SK-N-SH (cell line): Measurements from ENCODE around the gene GNA15. TPM values are rescaled to one million over a fixed set of nuclear protein-coding genes. Genes with fewer than 3 reads are reported as not detected.

Source experiments
- CTCF ChIA-PET: fragments of 300-600, 350-600 bp; formaldehyde crosslinking; extraction: SDS; loops from one replicate; lab custom pipeline; 2021; lab: Yijun Ruan, JAX
- POLR2A ChIA-PET: fragments of 350-600 bp; sonication (Branson Sonifier 250); formaldehyde crosslinking; extraction: SDS; loops from one replicate; lab custom pipeline; 2020; ENCODE audit warnings: antibody characterized with exemption, inconsistent platforms; lab: Yijun Ruan, JAX
- DNase-seq: peaks from one replicate; pipeline ENCODE4 v3.0.0; 2012
- H2AFZ ChIP-seq: fragments of 200-600 bp; sonication (generic); 2 replicates; pipeline ENCODE4 v1.8.1; 2016; ENCODE audit warnings: antibody characterized with exemption, mild to moderate bottlenecking, low read depth
- H3F3A ChIP-seq: fragments of 200-600 bp; sonication (generic); replicated peaks from 2 replicates; pipeline ENCODE3; 2016; ENCODE audit warnings: antibody characterized with exemption, mild to moderate bottlenecking; ENCODE audit not compliant: insufficient read depth
- H3K27ac ChIP-seq, 2 experiments: fragments of 200-500 bp in 1 of 2; fragments of 200-600 bp in 1 of 2; sonication (Bioruptor generic) in 1 of 2; sonication (generic), shearing (Covaris generic) in 1 of 2; 2 replicates each; pipeline versions ENCODE4 v1.5.1 to v1.6.1; 2014 to 2016; ENCODE audit warnings: low read depth in 2 of 2, inconsistent platforms in 1 of 2, low read length in 1 of 2, mild to moderate bottlenecking in 1 of 2, mixed read lengths in 1 of 2
- H3K27me3 ChIP-seq: fragments of 200-600 bp; sonication (generic), shearing (Covaris generic); 2 replicates; pipeline ENCODE4 v1.6.1; 2016; ENCODE audit warnings: mixed run types; ENCODE audit not compliant: insufficient read depth
- H3K36me3 ChIP-seq, 2 experiments: fragments of 200-500 bp in 1 of 2; fragments of 200-600 bp in 1 of 2; sonication (Bioruptor generic) in 1 of 2; sonication (generic) in 1 of 2; replicated peaks in 1 of 2; 2 replicates each; pipeline versions ENCODE3 to v1.5.1; 2014 to 2016; ENCODE audit warnings: low read length in 1 of 2, mild to moderate bottlenecking in 1 of 2; ENCODE audit not compliant: insufficient read depth in 2 of 2, control insufficient read depth in 1 of 2
- H3K4me1 ChIP-seq, 2 experiments: fragments of 200-500 bp in 1 of 2; fragments of 200-600 bp in 1 of 2; sonication (Bioruptor generic) in 1 of 2; sonication (generic), shearing (Covaris generic) in 1 of 2; 2 replicates each; pipeline versions ENCODE4 v1.5.1 to v1.6.1; 2014 to 2016; ENCODE audit warnings: low read depth in 1 of 2, low read length in 1 of 2, mixed run types in 1 of 2; ENCODE audit not compliant: insufficient read depth in 2 of 2, control insufficient read depth in 1 of 2
- H3K4me2 ChIP-seq: fragments of 200-600 bp; sonication (generic), shearing (Covaris generic); 2 replicates; pipeline ENCODE4 v1.6.1; 2017; ENCODE audit warnings: mixed run types
- H3K4me3 ChIP-seq, 2 experiments: fragments of 200-500 bp in 1 of 2; fragments of 200-600 bp in 1 of 2; sonication (Bioruptor generic) in 1 of 2; sonication (generic), shearing (Covaris generic) in 1 of 2; 2 replicates each; pipeline versions ENCODE4 v1.5.1 to v1.8.1; 2014 to 2016; ENCODE audit warnings: low read depth in 2 of 2, inconsistent platforms in 1 of 2, low read length in 1 of 2, mild to moderate bottlenecking in 1 of 2, mixed read lengths in 1 of 2, moderate library complexity in 1 of 2
- H3K79me2 ChIP-seq: fragments of 200-600 bp; sonication (generic); 2 replicates; pipeline ENCODE4 v1.8.1; 2017; ENCODE audit warnings: mild to moderate bottlenecking; ENCODE audit not compliant: insufficient read depth
- H3K9ac ChIP-seq: fragments of 200-600 bp; sonication (generic); 2 replicates; pipeline ENCODE4 v1.6.1; 2017; ENCODE audit warnings: mixed run types
- H3K9me2 ChIP-seq: fragments of 200-600 bp; sonication (generic); 2 replicates; pipeline ENCODE4 v1.6.1; 2017; ENCODE audit warnings: mixed run types
- H3K9me3 ChIP-seq: fragments of 200-600 bp; sonication (generic); 2 replicates; pipeline ENCODE4 v1.6.1; 2017; ENCODE audit warnings: mixed run types, mild to moderate bottlenecking, moderate library complexity
- H4K20me1 ChIP-seq: fragments of 200-600 bp; sonication (generic); 2 replicates; pipeline ENCODE4 v1.6.1; 2017; ENCODE audit warnings: mild to moderate bottlenecking, mixed run types; ENCODE audit not compliant: insufficient read depth
- CHD2 ChIP-seq: fragments of 150-350 bp; IDR thresholded peaks from 2 replicates; pipeline ENCODE4 v1.6.1; 2018; ENCODE audit warnings: low read length; ENCODE audit not compliant: partially characterized antibody
- FOXJ3 ChIP-seq: sonication (generic); formaldehyde crosslinking; IDR thresholded peaks from 2 replicates; pipeline ENCODE4 v1.5.1; 2020; ENCODE audit warnings: mild to moderate bottlenecking, missing genetic modification reagents
- FOXM1 ChIP-seq: IDR thresholded peaks from 2 replicates; pipeline ENCODE4 v1.4.0; 2012; ENCODE audit warnings: low read depth, mild to moderate bottlenecking
- GATA2 ChIP-seq: sonication (generic); formaldehyde crosslinking; IDR thresholded peaks from 2 replicates; pipeline ENCODE4 v1.5.0; 2020; ENCODE audit warnings: mild to moderate bottlenecking, missing genetic modification reagents
- JUND ChIP-seq: IDR thresholded peaks from 2 replicates; pipeline ENCODE4 v1.4.0; 2012
- MEF2A ChIP-seq: IDR thresholded peaks from 2 replicates; pipeline ENCODE4 v1.4.0; 2012; ENCODE audit warnings: low read depth, borderline replicate concordance
- MXI1 ChIP-seq: IDR thresholded peaks from 2 replicates; pipeline ENCODE4 v1.6.1; 2012; ENCODE audit warnings: mild to moderate bottlenecking, low read depth, low read length, improper control_type of control experiment
- NFIC ChIP-seq: IDR thresholded peaks from 2 replicates; pipeline ENCODE4 v1.4.0; 2012; ENCODE audit warnings: borderline replicate concordance
- NRF1 ChIP-seq: IDR thresholded peaks from 2 replicates; pipeline ENCODE4 v1.6.1; 2012; ENCODE audit warnings: low read depth, mild to moderate bottlenecking, low read length
- PBX3 ChIP-seq: IDR thresholded peaks from 2 replicates; pipeline ENCODE4; 2012
- RAD21 ChIP-seq: IDR thresholded peaks from 2 replicates; pipeline ENCODE4 v1.6.1; 2012; ENCODE audit warnings: mild to moderate bottlenecking, low read length
- RCOR1 ChIP-seq: fragments of 150-350 bp; IDR thresholded peaks from 2 replicates; pipeline ENCODE4 v1.6.1; 2017; ENCODE audit warnings: antibody characterized with exemption, low read length
- REST ChIP-seq: IDR thresholded peaks from 2 replicates; pipeline ENCODE4 v1.6.1; 2012; ENCODE audit warnings: mild to moderate bottlenecking, low read depth, low read length, moderate library complexity
- RFX5 ChIP-seq: IDR thresholded peaks from 2 replicates; pipeline ENCODE4 v1.6.1; 2012; ENCODE audit warnings: mild to moderate bottlenecking, improper control_type of control experiment, low read length
- SIN3A ChIP-seq: IDR thresholded peaks from 2 replicates; pipeline ENCODE4 v1.6.1; 2012; ENCODE audit warnings: low read depth, mild to moderate bottlenecking, low read length, moderate library complexity, borderline replicate concordance
- SMC3 ChIP-seq: IDR thresholded peaks from 2 replicates; pipeline ENCODE4 v1.6.1; 2012; ENCODE audit warnings: low read depth, low read length, improper control_type of control experiment
- TAF1 ChIP-seq: IDR thresholded peaks from 2 replicates; pipeline ENCODE4 v1.6.1; 2012; ENCODE audit warnings: low read depth, mild to moderate bottlenecking, low read length, moderate library complexity, borderline replicate concordance
- TCF12 ChIP-seq: IDR thresholded peaks from 2 replicates; pipeline ENCODE4 v1.4.0; 2012
- TEAD4 ChIP-seq: IDR thresholded peaks from 2 replicates; pipeline ENCODE4 v1.4.0; 2012; ENCODE audit warnings: mild to moderate bottlenecking, borderline replicate concordance; ENCODE audit not compliant: insufficient read depth
- USF1 ChIP-seq: IDR thresholded peaks from 2 replicates; pipeline ENCODE4 v1.4.0; 2012; ENCODE audit warnings: low read depth, borderline replicate concordance
- ZBTB33 ChIP-seq: IDR thresholded peaks from 2 replicates; pipeline ENCODE4 v1.4.0; 2012; ENCODE audit warnings: low read depth, borderline replicate concordance
- WGBS: methylation state at CpG from one replicate; pipeline ENCODE4 v1.1.6; 2017; ENCODE audit warnings: low lambda C conversion rate; 5-methylcytosine and 5-hydroxymethylcytosine counted together
- polyA plus RNA-seq, 3 experiments: library from polyadenylated mRNA; depleted of rRNA; stranded (reverse); fragments of >200 nt; gene quantifications; 2 replicates each; pipeline ENCODE4 v1.2.3, GENCODE V29; 2012

The GNA15 gene
- polyA plus RNA-seq, 1 of the 3 experiments (the other 2 are of a cell fraction), result 0.05 TPM

GRCh38 chr19:3178377-3178972 lies 42.6 kb downstream of the GNA15 start, which contains the start of gene S1PR4 (continued):
- TF ChIP-seq MEF2A (no peak), SMC3 (no peak), CHD2 (no peak), RCOR1 (no peak), FOXM1 (no peak), TCF12 (no peak), FOXJ3 (no peak), TAF1 (no peak), JUND (no peak), PBX3 (no peak)

- no peaks in the 10 kb centered on the region for H3K79me2 ChIP-seq
- H3K36me3 ChIP-seq, result no peaks in the 10 kb centered on the region
- CTCF ChIA-PET, result interaction anchor here (0.6 to 1.0 kb wide), 3 partner anchors 16 to 32 kb away, joined by 3 to 4 read pairs (median 3); no protein-coding TSS in a partner anchor
- no peak overlapping the region for H3K4me3 ChIP-seq
- POLR2A ChIA-PET, result no interaction called here
- no peak overlapping the region for H3K27ac ChIP-seq
- no peaks in the 10 kb centered on the region for H3K9me3 ChIP-seq
- H3K27me3 ChIP-seq, result no peaks in the 10 kb centered on the region
- no peak overlapping the region for H2AFZ ChIP-seq
- H3K4me2 ChIP-seq, result no peak overlapping the region
- no peaks in the 10 kb centered on the region for H3K9me2 ChIP-seq
- TF ChIP-seq REST (no peak), RFX5 (no peak), RAD21 (no peak), JUND (no peak), NRF1 (no peak), NFIC (no peak), TCF12 (no peak), TEAD4 (no peak), USF1 (no peak), FOXJ3 (no peak), GATA2 (CRISPR knock-in tag) (no peak), SIN3A (no peak), RCOR1 (no peak), MXI1 (no peak), SMC3 (no peak), ZBTB33 (no peak)
- no peak for DNase-seq
- H3K4me1 ChIP-seq, result no peaks in the 10 kb centered on the region; a peak in 1 of 4 replicates
- 99% methylated on average over 21 of the region's 52 CpGs for WGBS
- no peak overlapping the region for H3K9ac ChIP-seq
- peaks cover 3% of the 10 kb centered on the region for H3F3A ChIP-seq
- H4K20me1 ChIP-seq, result no peaks in the 10 kb centered on the region
These were observed 43.3 kb downstream of the GNA15 start for GRCh38 chr19:3178973-3179738.
